SW480 (cell line): ENCODE measurements around the gene SLC12A3.
"Not testable (repeated sequence)": the region's sequence is repeated elsewhere in the genome, so short reads cannot be mapped to it uniquely, and the experiment has no call there.

Source experiments
- DNase-seq: peaks from one replicate; pipeline ENCODE4 v3.0.0-alpha.2; 2016; ENCODE audit warnings: low spot score

The SLC12A3 gene

GRCh38 chr16:56919099-56919800, 54.2 kb downstream of the SLC12A3 start:
- DNase-seq: no peak

DNA sequence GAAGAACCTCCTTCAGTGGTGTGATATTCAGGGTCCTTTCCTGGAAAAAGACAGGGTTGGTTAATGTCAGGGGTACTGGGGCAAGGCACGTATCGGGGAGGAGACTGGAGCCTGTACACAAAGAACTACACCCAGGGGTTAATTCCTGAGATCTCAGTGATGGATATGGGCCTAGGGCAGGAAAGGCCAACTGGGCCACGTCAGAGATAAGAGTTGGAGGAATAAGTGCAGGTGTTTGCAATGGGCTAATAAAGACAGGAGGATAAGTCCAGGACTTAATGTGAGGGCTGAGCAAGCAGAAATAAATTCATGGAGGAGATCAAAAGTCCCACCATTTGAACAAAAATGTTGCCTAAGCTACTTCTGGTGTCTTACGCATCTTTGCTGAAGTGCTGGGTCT, 56.6 kb downstream of the SLC12A3 start:
- DNase-seq: no peak

DNA sequence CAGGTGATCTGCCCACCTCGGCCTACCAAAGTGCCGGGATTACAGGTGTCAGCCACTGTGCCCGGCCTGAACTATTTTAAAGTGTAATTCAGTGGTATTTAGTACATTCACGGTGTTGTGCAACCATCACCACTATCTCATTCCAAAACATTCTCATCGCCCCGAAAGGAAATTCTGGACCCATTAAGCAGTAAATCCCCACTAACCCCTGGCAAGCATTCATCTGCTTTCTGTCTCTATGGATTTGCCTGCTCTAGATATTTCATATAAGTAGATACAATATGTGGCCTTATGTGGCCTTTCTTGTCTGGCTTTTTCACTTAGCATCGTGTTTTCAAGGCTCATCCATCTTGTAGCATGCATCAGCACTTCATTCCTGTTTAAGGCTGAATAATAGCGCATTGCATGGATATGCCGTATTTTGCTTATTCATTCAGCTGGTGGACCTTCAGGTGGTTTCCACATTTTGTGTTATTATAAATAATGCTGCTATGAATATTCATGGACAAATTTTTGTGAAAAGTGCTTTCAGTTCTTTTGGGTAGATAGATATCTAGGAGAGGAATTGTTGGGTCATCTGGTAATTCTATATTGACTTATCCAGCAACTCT, 58.6 kb downstream of the SLC12A3 start:
- no peak for DNase-seq

GRCh38 chr16:56927471-56927870, 62.5 kb downstream of the SLC12A3 start:
- no peak for DNase-seq

DNA sequence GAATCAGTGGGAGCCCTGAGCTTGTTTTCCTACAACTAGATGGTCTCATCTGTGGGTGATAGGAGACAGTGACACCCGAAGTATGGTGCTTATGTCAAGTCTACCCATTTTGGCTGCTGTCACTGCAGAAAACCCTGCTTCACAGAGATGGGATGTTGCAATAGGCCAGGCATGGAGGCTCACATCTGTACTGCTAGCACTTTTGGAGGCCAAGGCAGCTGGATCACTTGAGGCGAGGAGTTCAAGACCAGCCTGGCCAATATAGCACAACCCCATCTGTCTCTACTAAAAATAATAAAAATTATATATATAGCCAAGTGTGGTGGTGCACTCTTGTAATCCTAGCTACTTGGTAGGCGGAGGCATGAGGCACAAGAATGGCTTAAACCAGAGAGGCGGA, 64.6 kb downstream of the SLC12A3 start:
- DNase-seq: no peak

DNA sequence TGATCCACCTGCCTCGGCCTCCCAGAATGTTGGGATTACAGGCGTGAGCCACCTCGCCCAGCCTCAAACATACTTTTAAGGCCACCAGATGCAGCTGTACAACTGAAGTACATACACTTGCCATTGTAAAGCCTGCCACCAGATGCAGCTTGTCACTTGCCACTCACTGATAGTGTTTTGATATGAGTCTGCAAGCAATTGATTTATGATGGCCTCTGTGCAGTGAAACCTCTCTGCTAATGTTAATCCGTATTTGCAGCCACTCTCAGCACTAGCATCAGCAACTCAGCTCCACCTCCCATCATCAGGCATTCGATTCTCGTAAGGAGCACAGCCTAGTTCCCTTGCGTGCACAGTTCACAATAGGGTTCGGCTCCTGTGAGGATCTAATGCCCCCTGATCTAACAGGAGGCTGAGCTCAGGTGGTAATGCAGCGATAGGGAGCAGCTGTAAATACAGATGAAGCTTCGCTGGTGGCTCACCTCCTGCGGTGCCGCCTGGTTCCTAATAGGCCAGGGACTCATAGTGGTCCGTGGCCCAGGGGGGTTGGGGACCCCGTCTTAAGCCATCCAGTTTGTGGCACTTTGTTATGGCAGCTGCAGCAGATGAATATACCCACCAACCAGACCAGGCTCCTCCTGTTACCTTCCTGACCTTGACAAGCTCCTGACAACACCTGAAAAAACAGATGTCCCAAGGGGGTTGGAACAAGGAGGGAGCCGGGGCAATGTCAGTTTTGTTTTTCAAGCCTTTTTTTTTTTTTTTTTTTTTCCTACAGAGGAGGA, 65.7 kb downstream of the SLC12A3 start:
- no peak for DNase-seq

GRCh38 chr16:56931271-56931891, 66.4 kb downstream of the SLC12A3 start:
- DNase-seq: peak; percentile 56

GRCh38 chr16:56931892-56932720, 67.1 kb downstream of the SLC12A3 start, which contains the start of gene HERPUD1:
Gene HERPUD1, plus strand, starts transcription at chr16:56932142. Its CDS starts 103 bp downstream, at chr16:56932245.
- peak; percentile 97 for DNase-seq

DNA sequence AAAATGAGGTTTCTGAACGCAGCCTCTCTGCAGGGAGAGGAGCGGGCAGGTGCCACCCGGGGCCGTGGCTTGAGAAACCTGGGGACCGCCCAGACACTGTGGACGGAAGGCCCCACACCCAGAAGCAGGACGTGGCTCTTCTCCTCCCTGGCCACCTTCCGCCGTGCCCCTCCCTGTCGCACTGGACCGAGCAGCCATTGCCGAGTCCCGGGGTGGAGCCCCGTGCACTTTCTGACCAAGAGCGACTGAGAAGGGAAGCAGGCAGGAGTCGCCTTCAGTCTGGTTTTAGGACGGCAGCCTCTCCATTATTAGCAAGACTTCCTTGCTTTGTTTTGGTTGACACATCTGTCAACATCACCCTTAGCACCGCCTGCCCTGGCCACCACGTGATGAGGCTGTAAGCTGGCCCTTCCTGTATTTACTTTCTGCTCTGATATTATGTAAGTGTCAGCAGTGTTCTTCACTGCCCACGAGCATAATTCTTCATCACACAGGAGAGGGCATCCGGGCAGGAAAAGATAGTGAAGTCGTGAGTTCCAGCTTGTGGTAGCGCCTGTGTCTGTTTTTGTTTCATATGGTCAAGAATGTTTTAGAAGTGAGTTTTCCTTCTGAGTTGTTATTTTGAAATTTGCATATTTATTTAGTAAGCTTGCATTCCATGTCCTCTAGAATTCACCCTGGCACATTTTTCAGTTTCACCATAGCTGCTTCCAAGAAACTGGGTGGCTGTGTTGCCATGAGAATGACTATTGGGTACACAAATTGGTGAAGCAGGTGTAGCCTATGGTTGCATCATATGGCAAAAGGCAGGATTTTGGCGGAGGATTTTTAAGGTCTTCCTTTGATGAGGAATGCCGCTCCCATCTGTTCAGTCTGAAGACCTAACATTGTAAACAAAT, 68.0 kb downstream of the SLC12A3 start:
- peak; percentile 79 for DNase-seq

- DNase-seq: no peak
Measured at GRCh38 chr16:56933828-56934598, 69.0 kb downstream of the SLC12A3 start.

GRCh38 chr16:56934599-56935145, 69.7 kb downstream of the SLC12A3 start:
- DNase-seq: not testable (repeated sequence)

- DNase-seq: no peak
Measured at GRCh38 chr16:56935201-56935600, 70.2 kb downstream of the SLC12A3 start.

DNA sequence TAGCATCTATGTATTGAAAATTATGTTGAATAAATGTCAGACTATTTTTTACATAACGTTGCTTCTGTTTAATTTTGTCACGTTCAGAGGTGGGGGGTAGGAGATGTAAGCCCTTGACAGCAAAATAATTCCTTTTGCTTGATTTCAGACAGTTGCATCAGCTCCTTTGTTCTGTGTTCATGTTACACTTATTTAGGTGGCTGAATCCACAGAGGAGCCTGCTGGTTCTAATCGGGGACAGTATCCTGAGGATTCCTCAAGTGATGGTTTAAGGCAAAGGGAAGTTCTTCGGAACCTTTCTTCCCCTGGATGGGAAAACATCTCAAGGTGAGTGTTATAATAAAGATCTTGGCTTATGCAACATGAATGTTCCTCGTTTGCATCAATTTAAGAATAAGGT, 71.5 kb downstream of the SLC12A3 start:
- DNase-seq: no peak

GRCh38 chr16:56936950-56937349, 71.9 kb downstream of the SLC12A3 start:
- no peak for DNase-seq

DNA sequence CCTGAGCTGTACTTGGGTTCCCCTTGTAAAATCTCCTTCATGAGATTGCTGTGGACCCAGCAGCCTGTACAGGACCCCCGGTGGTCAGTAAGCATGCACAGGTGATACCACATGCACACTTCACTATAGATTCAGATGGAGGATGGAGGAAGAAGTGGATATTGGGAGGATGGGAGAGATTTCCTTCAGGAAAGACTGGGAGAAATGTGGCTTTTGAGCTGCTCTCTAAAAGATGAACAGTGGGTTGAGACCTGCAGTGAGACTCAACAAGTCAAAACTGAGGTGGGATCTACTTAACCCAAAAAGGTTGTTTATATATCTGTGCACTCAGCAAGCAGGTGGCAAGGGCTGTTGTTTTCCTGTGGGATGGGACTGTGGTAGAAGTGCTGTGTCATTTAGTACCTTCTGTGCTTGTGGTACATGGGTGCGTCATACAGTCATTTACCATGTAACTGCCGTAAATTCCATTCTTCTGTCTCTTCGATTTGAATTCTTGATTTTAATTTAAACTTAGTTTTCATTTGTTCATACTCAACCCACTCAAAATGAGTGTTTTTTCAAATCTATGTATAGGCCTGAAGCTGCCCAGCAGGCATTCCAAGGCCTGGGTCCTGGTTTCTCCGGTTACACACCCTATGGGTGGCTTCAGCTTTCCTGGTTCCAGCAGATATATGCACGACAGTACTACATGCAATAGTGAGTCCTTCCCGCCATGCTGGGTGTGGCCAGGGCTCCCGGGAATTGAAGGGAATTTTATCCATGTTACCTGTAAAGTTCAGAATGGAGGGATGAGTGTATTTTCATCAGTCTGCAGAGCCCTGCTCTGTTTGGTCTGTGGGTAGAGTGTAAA, 73.9 kb downstream of the SLC12A3 start:
- no peak for DNase-seq

DNA sequence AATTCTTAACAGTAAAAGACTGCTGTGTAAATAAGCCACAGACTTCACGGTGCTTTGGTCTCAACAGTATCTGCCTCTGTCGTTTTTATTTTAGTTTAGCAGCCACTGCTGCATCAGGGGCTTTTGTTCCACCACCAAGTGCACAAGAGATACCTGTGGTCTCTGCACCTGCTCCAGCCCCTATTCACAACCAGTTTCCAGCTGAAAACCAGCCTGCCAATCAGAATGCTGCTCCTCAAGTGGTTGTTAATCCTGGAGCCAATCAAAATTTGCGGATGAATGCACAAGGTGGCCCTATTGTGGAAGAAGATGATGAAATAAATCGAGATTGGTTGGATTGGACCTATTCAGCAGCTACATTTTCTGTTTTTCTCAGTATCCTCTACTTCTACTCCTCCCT, 74.8 kb downstream of the SLC12A3 start:
- DNase-seq: no peak

DNA sequence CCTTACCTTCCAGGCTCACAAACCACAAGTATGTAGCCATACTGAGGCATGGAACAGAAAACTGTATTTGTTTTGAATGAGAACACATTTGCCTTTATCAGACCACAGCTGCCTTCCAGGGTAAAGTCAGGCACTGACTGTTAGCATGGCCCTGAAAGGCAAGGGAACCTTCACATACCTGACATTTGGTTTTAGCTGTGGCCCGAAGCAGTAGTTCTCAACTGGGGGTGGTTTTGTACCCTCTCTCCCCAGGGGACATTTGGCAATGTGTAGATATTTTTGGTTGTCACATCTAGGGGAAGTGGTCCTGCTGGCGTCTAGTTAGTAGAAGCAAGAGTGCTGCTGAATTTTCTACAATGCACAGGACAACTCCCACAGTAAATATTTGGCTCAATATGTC, 76.1 kb downstream of the SLC12A3 start:
- DNase-seq: no peak

DNA sequence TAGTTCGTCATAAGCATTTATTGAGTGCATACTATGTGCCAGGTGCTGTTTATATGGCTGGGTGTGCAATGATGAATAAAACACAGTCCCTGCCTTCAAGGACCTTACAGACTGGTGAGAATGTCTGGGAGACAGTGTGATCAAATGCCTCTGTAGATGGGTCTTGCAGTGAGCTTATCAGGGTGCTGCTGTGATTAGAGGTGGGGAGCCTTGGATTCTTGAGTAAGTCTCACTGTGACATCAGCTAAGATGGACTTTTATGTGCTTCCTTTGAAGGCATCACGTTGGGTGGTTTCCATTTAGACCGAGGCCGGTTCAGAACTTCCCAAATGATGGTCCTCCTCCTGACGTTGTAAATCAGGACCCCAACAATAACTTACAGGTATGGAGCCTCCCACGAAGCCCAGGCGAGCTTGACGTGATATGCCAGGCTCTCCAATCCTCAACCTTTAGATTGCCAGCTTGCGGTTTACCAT, 76.9 kb downstream of the SLC12A3 start:
- no peak for DNase-seq
